ENCODE results near the gene TMCC2.

The TMCC2 gene

DNA sequence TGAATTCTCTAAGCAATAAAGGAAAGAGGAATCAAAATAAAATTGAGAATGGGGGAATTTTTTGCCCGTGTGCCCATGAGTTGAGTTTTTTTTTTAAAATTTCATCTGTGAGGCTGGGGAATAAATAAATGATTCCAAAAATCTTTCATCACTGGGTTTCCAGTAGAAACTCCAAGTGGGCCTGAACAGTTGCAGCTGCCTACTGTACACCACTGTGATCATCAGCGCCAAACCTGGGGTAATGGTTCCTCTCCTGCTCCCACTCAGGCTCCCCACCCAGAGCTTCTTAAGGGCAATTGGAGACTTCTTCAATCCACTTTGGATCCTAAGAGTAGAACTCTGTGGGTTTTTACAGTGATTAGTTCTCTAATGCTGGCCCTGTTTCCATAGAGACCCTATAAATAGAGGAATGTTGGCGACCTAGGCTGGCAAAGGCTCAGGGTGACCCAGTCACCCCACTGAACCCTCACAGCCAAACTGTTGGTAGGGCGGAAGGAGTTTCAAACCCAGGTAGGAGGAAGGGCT, 9.3 kb downstream of the TMCC2 start:
- no peak overlapping the region for H3K4me3 ChIP-seq (ENCODE audit: low read depth, low read length)
- no peak for TF ChIP-seq POLR2A (IDR thresholded peaks at IDR 0.05; ENCODE audit: extremely low read depth, insufficient read length)
- TF ChIP-seq, protein P1, sequence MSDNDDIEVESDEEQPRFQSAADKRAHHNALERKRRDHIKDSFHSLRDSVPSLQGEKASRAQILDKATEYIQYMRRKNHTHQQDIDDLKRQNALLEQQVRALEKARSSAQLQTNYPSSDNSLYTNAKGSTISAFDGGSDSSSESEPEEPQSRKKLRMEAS (IDR thresholded peaks at IDR 0.05; ENCODE audit: low read depth, low read length) = no peak
- TF ChIP-seq, protein P2, sequence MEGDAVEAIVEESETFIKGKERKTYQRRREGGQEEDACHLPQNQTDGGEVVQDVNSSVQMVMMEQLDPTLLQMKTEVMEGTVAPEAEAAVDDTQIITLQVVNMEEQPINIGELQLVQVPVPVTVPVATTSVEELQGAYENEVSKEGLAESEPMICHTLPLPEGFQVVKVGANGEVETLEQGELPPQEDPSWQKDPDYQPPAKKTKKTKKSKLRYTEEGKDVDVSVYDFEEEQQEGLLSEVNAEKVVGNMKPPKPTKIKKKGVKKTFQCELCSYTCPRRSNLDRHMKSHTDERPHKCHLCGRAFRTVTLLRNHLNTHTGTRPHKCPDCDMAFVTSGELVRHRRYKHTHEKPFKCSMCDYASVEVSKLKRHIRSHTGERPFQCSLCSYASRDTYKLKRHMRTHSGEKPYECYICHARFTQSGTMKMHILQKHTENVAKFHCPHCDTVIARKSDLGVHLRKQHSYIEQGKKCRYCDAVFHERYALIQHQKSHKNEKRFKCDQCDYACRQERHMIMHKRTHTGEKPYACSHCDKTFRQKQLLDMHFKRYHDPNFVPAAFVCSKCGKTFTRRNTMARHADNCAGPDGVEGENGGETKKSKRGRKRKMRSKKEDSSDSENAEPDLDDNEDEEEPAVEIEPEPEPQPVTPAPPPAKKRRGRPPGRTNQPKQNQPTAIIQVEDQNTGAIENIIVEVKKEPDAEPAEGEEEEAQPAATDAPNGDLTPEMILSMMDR (IDR thresholded peaks at IDR 0.05; ENCODE audit: low read depth, low read length) = no peak
- TF ChIP-seq MYC (IDR thresholded peaks at IDR 0.05; ENCODE audit: low read depth, low read length) = no peak
- DNase-seq (ENCODE audit: low read depth) = no peak

DNA sequence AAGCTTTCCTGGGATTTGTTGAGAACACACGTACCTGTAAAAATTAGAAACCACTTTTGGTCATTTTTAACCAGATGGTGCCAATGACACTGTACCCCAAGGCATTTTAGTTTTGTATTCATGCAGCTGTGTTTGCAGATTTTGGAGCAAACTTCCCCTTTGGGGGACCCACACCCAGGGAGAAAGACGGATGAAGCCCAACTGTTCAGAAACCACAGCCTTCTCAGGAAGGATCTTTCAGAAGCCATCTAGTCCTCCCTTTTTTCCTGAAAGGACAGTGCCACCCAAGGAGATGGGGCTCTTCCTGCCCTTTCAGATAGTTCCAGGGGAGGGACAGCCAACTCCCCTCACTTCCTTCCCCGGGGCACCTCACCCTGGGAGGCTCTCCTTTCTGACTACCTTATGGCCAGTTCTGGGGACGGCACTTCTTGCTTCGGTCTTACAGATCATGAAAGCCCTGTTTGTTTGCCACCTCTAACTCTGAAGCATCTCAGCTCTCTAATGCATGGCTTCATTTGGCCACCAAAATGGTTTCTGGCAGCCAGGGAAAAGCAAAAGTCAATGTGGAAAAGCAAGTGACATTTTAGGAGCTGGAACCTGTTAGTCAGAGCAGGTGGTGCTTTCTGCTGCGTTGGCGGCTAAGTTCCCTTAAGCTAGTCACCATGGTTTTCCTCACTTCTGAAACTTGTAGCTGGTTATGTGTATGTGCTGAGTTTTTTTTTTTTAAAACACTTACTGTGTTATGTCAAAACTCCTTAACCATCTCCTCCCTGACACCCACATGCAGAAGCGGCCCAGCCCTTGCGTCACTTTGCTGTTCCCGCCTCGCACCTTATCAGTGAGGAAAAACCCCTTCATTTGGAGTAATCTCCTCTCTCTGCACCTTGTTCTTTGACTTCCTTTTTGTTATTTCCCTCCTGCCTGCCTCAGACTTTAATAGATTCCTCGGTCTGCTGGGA, 10.1 kb downstream of the TMCC2 start:
- TF ChIP-seq POLR2A (IDR thresholded peaks at IDR 0.05; ENCODE audit: extremely low read depth, insufficient read length) = no peak
- TF ChIP-seq, protein P1 (IDR thresholded peaks at IDR 0.05; ENCODE audit: low read depth, low read length) = no peak
- TF ChIP-seq, protein P2 (IDR thresholded peaks at IDR 0.05; ENCODE audit: low read depth, low read length) = no peak
- TF ChIP-seq MYC (IDR thresholded peaks at IDR 0.05; ENCODE audit: low read depth, low read length) = no peak
- DNase-seq (ENCODE audit: low read depth) = peak; percentile 68
- H3K4me3 ChIP-seq (ENCODE audit: low read depth, low read length) = peak overlapping the region; percentile 7

DNA sequence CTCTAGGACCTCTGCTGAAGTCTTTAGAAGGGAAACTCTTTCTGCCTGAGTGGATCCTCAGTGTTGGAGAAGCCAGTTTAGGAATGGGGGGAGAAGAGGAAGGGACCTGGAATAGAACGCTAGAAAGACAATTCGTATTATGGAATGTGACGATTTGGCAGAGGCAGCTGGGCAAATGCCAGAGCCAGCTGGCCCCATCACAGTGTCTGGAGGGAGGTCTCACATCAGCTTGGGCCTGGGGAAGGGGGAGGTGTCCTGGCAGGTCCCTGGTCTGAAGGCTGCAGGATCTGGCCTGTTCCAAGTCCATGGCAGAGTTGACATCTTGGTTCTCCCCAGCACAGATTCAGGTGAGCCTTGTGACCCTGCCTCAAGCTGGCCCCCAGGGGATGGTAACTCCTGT, 11.3 kb downstream of the TMCC2 start:
- DNase-seq (ENCODE audit: low read depth) = no peak
- H3K4me3 ChIP-seq (ENCODE audit: low read depth, low read length) = no peak overlapping the region
- no peak for TF ChIP-seq MYC (IDR thresholded peaks at IDR 0.05; ENCODE audit: low read depth, low read length)
- TF ChIP-seq, protein P2 (IDR thresholded peaks at IDR 0.05; ENCODE audit: low read depth, low read length) = no peak
- no peak for TF ChIP-seq POLR2A (IDR thresholded peaks at IDR 0.05; ENCODE audit: extremely low read depth, insufficient read length)
- TF ChIP-seq, protein P1 (IDR thresholded peaks at IDR 0.05; ENCODE audit: low read depth, low read length) = no peak

DNA sequence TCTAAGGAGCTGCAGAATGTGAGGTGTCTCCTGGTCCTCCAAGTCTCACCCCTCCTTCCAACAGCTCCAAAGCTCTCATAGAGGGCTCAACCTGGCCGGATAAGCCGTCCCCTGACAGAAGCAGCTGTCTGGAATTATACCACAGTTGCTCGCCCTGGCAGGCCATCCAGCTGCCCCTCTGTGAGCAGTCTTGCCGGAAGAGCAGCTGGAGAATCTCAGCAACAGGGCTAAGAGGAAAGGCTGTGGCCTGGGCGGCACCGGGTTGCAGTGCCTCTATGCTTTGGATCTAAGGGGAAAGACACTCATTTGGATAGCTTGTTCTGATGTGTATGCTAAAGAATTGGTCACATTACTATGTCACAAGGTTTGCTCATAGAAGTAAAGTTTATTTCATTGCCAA, 12.4 kb downstream of the TMCC2 start:
- TF ChIP-seq POLR2A (IDR thresholded peaks at IDR 0.05; ENCODE audit: extremely low read depth, insufficient read length) = no peak
- TF ChIP-seq, protein P1 (IDR thresholded peaks at IDR 0.05; ENCODE audit: low read depth, low read length) = no peak
- no peak for TF ChIP-seq MYC (IDR thresholded peaks at IDR 0.05; ENCODE audit: low read depth, low read length)
- TF ChIP-seq, protein P2 (IDR thresholded peaks at IDR 0.05; ENCODE audit: low read depth, low read length) = no peak
- DNase-seq (ENCODE audit: low read depth) = no peak
- H3K4me3 ChIP-seq (ENCODE audit: low read depth, low read length) = no peak overlapping the region

DNA sequence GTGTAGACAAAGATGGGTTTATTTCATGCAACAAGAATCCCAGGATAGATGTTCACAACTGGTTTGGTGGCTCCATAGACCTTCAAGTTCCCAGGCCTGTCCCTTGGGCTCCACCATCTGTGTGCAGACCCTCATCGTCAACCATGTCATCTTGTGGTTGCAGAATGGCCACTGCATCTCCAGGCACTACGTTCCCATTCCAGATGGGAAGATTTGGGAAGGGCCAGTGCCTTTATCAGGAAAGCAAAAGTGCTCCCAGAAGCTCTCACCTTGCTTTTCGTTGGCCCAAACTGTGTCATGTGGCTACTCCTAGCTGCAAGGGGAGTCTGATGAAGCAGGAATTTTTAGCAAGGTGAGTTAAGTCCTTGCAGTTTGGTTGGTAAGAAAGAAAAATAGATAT, 12.8 kb downstream of the TMCC2 start:
- TF ChIP-seq MYC (IDR thresholded peaks at IDR 0.05; ENCODE audit: low read depth, low read length) (no peak), POLR2A (IDR thresholded peaks at IDR 0.05; ENCODE audit: extremely low read depth, insufficient read length) (no peak)
- TF ChIP-seq, protein P2 (IDR thresholded peaks at IDR 0.05; ENCODE audit: low read depth, low read length) = no peak
- TF ChIP-seq, protein P1 (IDR thresholded peaks at IDR 0.05; ENCODE audit: low read depth, low read length) = no peak
- DNase-seq (ENCODE audit: low read depth) = no peak
- H3K4me3 ChIP-seq (ENCODE audit: low read depth, low read length) = no peak overlapping the region
